Right lobe of liver (tissue), 4 donors: Measurements from ENCODE around the gene ASB4.

ENCODE experiments used
- CTCF ChIP-seq, 4 donors: fragments of 200-600 bp in 3 of 4; fragments of 450-650 bp in 1 of 4; IDR thresholded peaks; one replicate each; pipeline versions ENCODE4 v1.5.1 to v1.8.0; 2016 to 2022; ENCODE audit warnings: antibody characterized with exemption in 4 of 4, mild to moderate bottlenecking in 2 of 4
- POLR2A ChIP-seq: fragments of 450-650 bp; IDR thresholded peaks from one replicate; pipeline ENCODE4 v1.6.1; 2017; ENCODE audit warnings: antibody characterized with exemption, mild to moderate bottlenecking
- donor health status: DM: no; HTN: no; CAD: no.
- donor health status: DM: no; HTN: no; CAD: no.
- donor health status: DM: no; HTN: yes; CAD: no.

- TF ChIP-seq CTCF (IDR thresholded peaks at IDR 0.05) (no peak), POLR2A (no peak)
Observed at GRCh38 chr7:95545673-95546072, 59.9 kb downstream of the ASB4 start.
